GM19035 (cell line): ENCODE data around the gene EPB41L2.
"Not testable (repeated sequence)": the region's sequence is repeated elsewhere in the genome, so short reads cannot be mapped to it uniquely, and the experiment has no call there.

ENCODE experiments used
- ATAC-seq: cut with Tn5 transposase; IDR thresholded peaks from one replicate; pipeline ENCODE4 v1.9.1; 2021; ENCODE audit not compliant: unreplicated experiment

EPB41L2 gene

GRCh38 chr6:131005439-131006016 is 57.5 kb downstream of the EPB41L2 start:
- ATAC-seq: no peak

GRCh38 chr6:131004936-131005335 is 58.1 kb downstream of the EPB41L2 start:
- ATAC-seq: no peak

GRCh38 chr6:131004387-131004755 is 58.7 kb downstream of the EPB41L2 start:
- no peak for ATAC-seq

- no peak for ATAC-seq
Observed at GRCh38 chr6:131003488-131004386, 59.3 kb downstream of the EPB41L2 start.

GRCh38 chr6:131002661-131002980 is 60.4 kb downstream of the EPB41L2 start:
- no peak for ATAC-seq

GRCh38 chr6:131001945-131002660 is 60.9 kb downstream of the EPB41L2 start:
- no peak for ATAC-seq

GRCh38 chr6:131001111-131001736 is 61.8 kb downstream of the EPB41L2 start:
- no peak for ATAC-seq

- ATAC-seq: no peak
Observed at GRCh38 chr6:131000544-131000943, 62.5 kb downstream of the EPB41L2 start.

- ATAC-seq: no peak
Observed at GRCh38 chr6:130997061-130997753, 65.8 kb downstream of the EPB41L2 start.

- no peak for ATAC-seq
Observed at GRCh38 chr6:130996635-130997034, 66.4 kb downstream of the EPB41L2 start.

GRCh38 chr6:130995783-130996447 is 67.1 kb downstream of the EPB41L2 start:
- no peak for ATAC-seq

GRCh38 chr6:130994319-130995097 is 68.5 kb downstream of the EPB41L2 start:
- ATAC-seq: no peak

- no peak for ATAC-seq
Observed at GRCh38 chr6:130993292-130993765, 69.7 kb downstream of the EPB41L2 start.

GRCh38 chr6:130991422-130992137 is 71.5 kb downstream of the EPB41L2 start:
- no peak for ATAC-seq

GRCh38 chr6:130987539-130987938 is 75.5 kb downstream of the EPB41L2 start:
- not testable (repeated sequence) for ATAC-seq

GRCh38 chr6:130985115-130985514 is 77.9 kb downstream of the EPB41L2 start:
- ATAC-seq: no peak

- no peak for ATAC-seq
Observed at GRCh38 chr6:130982941-130983456, 80.0 kb downstream of the EPB41L2 start.

GRCh38 chr6:130982135-130982534 is 80.9 kb downstream of the EPB41L2 start:
- ATAC-seq: no peak

GRCh38 chr6:130981409-130981808 is 81.6 kb downstream of the EPB41L2 start:
- no peak for ATAC-seq
